ENCODE results near the gene COASY. TPM values are rescaled to one million over a fixed set of nuclear protein-coding genes. Genes with fewer than 3 reads are reported as not detected.

The COASY gene
- polyA plus RNA-seq, 3 donors = 52.6 to 63.8 (median 57.9) TPM

DNA sequence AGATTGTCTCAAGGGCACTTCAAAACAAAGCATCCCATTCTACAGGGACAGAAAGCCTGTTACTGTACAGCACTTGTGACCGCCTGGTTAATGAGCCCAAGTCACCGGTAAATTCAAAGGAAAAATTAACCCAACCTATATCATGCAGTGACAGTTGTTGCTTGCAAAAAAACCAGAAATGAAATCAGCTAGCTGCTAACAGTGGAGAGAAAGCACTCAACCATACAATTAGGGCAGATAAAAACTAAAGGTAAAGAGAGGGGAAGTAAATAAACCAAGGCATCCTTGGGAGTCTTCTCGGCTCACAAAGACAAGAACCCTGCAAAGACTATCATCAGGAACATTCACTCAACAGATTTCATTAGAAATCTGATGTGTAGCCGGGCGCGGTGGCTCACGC, 41.4 kb downstream of the COASY start:
- H3K36me3 ChIP-seq (replicated peaks in 1 of 2; ENCODE audit: control insufficient read depth in 1 of 2, insufficient read depth in 2 of 2, low read length in 2 of 2) = peaks cover 13 to 26% of the 10 kb centered on the region in 2 donors
- H3K4me2 ChIP-seq (replicated peaks; ENCODE audit: extremely low read depth, low read length, poor library complexity, severe bottlenecking) = no peak overlapping the region
- no peaks in the 10 kb centered on the region for H3K9me3 ChIP-seq (replicated peaks in 1 of 2; ENCODE audit: control insufficient read depth in 1 of 2, insufficient read depth in 1 of 2, low read length in 2 of 2)
- intact Hi-C loops (cut with micrococcal nuclease) = no loop called here
- H3K27ac ChIP-seq (ENCODE audit: low read depth in 1 of 2, low read length in 2 of 2) = no peak overlapping the region
- H3K27me3 ChIP-seq (ENCODE audit: control insufficient read depth in 2 of 2, insufficient read depth in 2 of 2, low read length in 2 of 2) = no peaks in the 10 kb centered on the region
- TF ChIP-seq, protein P1, sequence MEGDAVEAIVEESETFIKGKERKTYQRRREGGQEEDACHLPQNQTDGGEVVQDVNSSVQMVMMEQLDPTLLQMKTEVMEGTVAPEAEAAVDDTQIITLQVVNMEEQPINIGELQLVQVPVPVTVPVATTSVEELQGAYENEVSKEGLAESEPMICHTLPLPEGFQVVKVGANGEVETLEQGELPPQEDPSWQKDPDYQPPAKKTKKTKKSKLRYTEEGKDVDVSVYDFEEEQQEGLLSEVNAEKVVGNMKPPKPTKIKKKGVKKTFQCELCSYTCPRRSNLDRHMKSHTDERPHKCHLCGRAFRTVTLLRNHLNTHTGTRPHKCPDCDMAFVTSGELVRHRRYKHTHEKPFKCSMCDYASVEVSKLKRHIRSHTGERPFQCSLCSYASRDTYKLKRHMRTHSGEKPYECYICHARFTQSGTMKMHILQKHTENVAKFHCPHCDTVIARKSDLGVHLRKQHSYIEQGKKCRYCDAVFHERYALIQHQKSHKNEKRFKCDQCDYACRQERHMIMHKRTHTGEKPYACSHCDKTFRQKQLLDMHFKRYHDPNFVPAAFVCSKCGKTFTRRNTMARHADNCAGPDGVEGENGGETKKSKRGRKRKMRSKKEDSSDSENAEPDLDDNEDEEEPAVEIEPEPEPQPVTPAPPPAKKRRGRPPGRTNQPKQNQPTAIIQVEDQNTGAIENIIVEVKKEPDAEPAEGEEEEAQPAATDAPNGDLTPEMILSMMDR (IDR thresholded peaks at IDR 0.05) = no peak
- peaks cover 0 to 2% (median 0%) of the 10 kb centered on the region in 7 donors for H3K9me3 Mint-ChIP-seq
- no peak overlapping the region for H2AFZ ChIP-seq (ENCODE audit: insufficient read depth, low read depth, low read length, poor library complexity, severe bottlenecking)
- H3K4me3 Mint-ChIP-seq = no peak overlapping the region
- peaks cover 15 to 18% of the 10 kb centered on the region in 2 donors for H3K4me1 ChIP-seq (ENCODE audit: control insufficient read depth in 1 of 2, insufficient read depth in 2 of 2, low read length in 2 of 2)
- no peaks in the 10 kb centered on the region for H3K27me3 Mint-ChIP-seq (ENCODE audit: low read depth in 3 of 3)
- no peak for DNase-seq
- no peak overlapping the region for H3K4me3 ChIP-seq (replicated peaks in 1 of 3; ENCODE audit: low read depth in 2 of 3, low read length in 3 of 3)
- H4K20me1 ChIP-seq (ENCODE audit: insufficient read depth, low read length) = peaks cover 100% of the 10 kb centered on the region
- 100% methylated on average over 5 of the region's 7 CpGs for WGBS (ENCODE audit: insufficient coverage)
- H3K27ac Mint-ChIP-seq = no peak overlapping the region
- H3K79me2 ChIP-seq (ENCODE audit: insufficient read depth, low read length) = peaks cover 95% of the 10 kb centered on the region
- peaks cover 26 to 44% of the 10 kb centered on the region in 2 donors for H3K36me3 Mint-ChIP-seq
- peaks cover 21% of the 10 kb centered on the region for H3K4me1 Mint-ChIP-seq
- no peak overlapping the region for H3K9ac ChIP-seq (ENCODE audit: insufficient read depth, low read length, poor library complexity, severe bottlenecking)

DNA sequence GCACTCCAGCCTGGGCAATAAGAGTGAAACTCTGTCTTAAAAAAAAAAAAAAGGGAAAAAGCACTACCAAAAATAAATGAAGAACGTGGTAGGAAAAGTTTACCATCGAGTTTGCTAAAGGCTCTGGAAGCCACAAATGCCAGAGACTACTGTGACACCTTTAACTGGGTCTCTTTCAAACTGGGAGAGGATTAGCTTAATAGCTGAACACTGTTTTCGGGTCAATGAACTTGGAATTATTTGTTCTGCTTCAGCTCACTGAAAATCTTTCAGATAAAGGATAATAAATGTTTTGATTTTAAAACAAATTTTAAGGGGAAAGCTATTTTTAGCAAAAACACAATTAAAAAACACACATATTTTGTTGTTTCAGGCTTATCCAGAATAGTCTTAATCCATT, 45.8 kb downstream of the COASY start:
- peaks cover 0 to 1% (median 0%) of the 10 kb centered on the region in 3 donors for H3K27me3 Mint-ChIP-seq (ENCODE audit: low read depth in 3 of 3)
- peak overlapping the region; percentile 91 for H3K9ac ChIP-seq (ENCODE audit: insufficient read depth, low read length, poor library complexity, severe bottlenecking)
- H3K4me3 Mint-ChIP-seq = peak overlapping the region in 1 of 2 donors; percentile 100
- H3K27me3 ChIP-seq (ENCODE audit: control insufficient read depth in 2 of 2, insufficient read depth in 2 of 2, low read length in 2 of 2) = no peaks in the 10 kb centered on the region
- intact Hi-C loops (cut with micrococcal nuclease) = loop anchor here (2.0 to 5.0 kb wide), 2 partner anchors 40 to 69 kb away; partner anchors contain the start of genes MLX (in 1 of the 2) and PLEKHH3 (in 1 of the 2)
- no peaks in the 10 kb centered on the region for H3K9me3 ChIP-seq (replicated peaks in 1 of 2; ENCODE audit: control insufficient read depth in 1 of 2, insufficient read depth in 1 of 2, low read length in 2 of 2)
- H3K27ac Mint-ChIP-seq = peak overlapping the region in 1 of 7 donors; percentile 84
- peaks cover 64% of the 10 kb centered on the region for H4K20me1 ChIP-seq (ENCODE audit: insufficient read depth, low read length)
- DNase-seq = no peak
- H3K9me3 Mint-ChIP-seq = peaks cover 0 to 2% (median 0%) of the 10 kb centered on the region in 7 donors
- H3K36me3 ChIP-seq (replicated peaks in 1 of 2; ENCODE audit: control insufficient read depth in 1 of 2, insufficient read depth in 2 of 2, low read length in 2 of 2) = peaks cover 12 to 30% of the 10 kb centered on the region in 2 donors
- no peak overlapping the region for H3K27ac ChIP-seq (ENCODE audit: low read depth in 1 of 2, low read length in 2 of 2)
- H3K4me1 Mint-ChIP-seq = peaks cover 31% of the 10 kb centered on the region
- H3K36me3 Mint-ChIP-seq = peaks cover 24 to 36% of the 10 kb centered on the region in 2 donors
- peaks cover 21 to 32% of the 10 kb centered on the region in 2 donors for H3K4me1 ChIP-seq (ENCODE audit: control insufficient read depth in 1 of 2, insufficient read depth in 2 of 2, low read length in 2 of 2)
- peak overlapping the region; percentile 86 for H3K4me2 ChIP-seq (replicated peaks; ENCODE audit: extremely low read depth, low read length, poor library complexity, severe bottlenecking)
- H3K4me3 ChIP-seq (replicated peaks in 1 of 3; ENCODE audit: low read depth in 2 of 3, low read length in 3 of 3) = peak overlapping the region in 1 of 3 experiments; percentile 92
- peaks cover 68% of the 10 kb centered on the region for H3K79me2 ChIP-seq (ENCODE audit: insufficient read depth, low read length)
- 83% methylated on average over 1 of the region's 3 CpGs for WGBS (ENCODE audit: insufficient coverage)
- H2AFZ ChIP-seq (ENCODE audit: insufficient read depth, low read depth, low read length, poor library complexity, severe bottlenecking) = no peak overlapping the region
- TF ChIP-seq, protein P1 (IDR thresholded peaks at IDR 0.05) = no peak
